H9 (cell line): Measurements from ENCODE around the gene FOXO1. TPM values are rescaled to one million over a fixed set of nuclear protein-coding genes. Genes with fewer than 3 reads are reported as not detected.

Experiments
- DNase-seq: peaks from one replicate; pipeline ENCODE4 v3.0.0-alpha.2; 2017
- H2AFZ ChIP-seq: one replicate; pipeline ENCODE4 v1.6.1; 2013; ENCODE audit warnings: mild to moderate bottlenecking, low read length, control low read depth, moderate library complexity
- H2AK5ac ChIP-seq: 2 replicates; pipeline ENCODE4 v1.6.1; 2013; ENCODE audit warnings: low read length, control low read depth, mixed read lengths; ENCODE audit not compliant: insufficient read length
- H2BK120ac ChIP-seq: one replicate; pipeline ENCODE4 v1.6.1; 2013; ENCODE audit warnings: low read depth, mild to moderate bottlenecking, low read length, control low read depth, inconsistent platforms; ENCODE audit not compliant: poor library complexity, severe bottlenecking
- H2BK12ac ChIP-seq: 2 replicates; pipeline ENCODE4 v1.6.1; 2013; ENCODE audit warnings: low read length, control low read depth, mixed read lengths, low read depth; ENCODE audit not compliant: insufficient read length
- H2BK15ac ChIP-seq: 2 replicates; pipeline ENCODE4 v1.6.1; 2013; ENCODE audit warnings: low read depth, low read length, control low read depth
- H2BK20ac ChIP-seq: one replicate; pipeline ENCODE4 v1.6.1; 2013; ENCODE audit warnings: low read depth, mild to moderate bottlenecking, low read length, control low read depth, inconsistent platforms; ENCODE audit not compliant: poor library complexity, severe bottlenecking
- H2BK5ac ChIP-seq: 2 replicates; pipeline ENCODE4 v1.6.1; 2013; ENCODE audit warnings: low read length, control low read depth, mixed read lengths; ENCODE audit not compliant: insufficient read length
- H3K14ac ChIP-seq: 2 replicates; pipeline ENCODE4 v1.6.1; 2013; ENCODE audit warnings: low read length, control low read depth; ENCODE audit not compliant: insufficient read depth
- H3K18ac ChIP-seq: 2 replicates; pipeline ENCODE4 v1.6.1; 2013; ENCODE audit warnings: low read depth, mild to moderate bottlenecking, mixed read lengths, low read length, control low read depth; ENCODE audit not compliant: insufficient read length
- H3K23ac ChIP-seq: 2 replicates; pipeline ENCODE4 v1.6.1; 2013; ENCODE audit warnings: low read length, control low read depth, mixed read lengths, low read depth; ENCODE audit not compliant: insufficient read length
- H3K23me2 ChIP-seq: 2 replicates; pipeline ENCODE4 v1.6.1; 2013; ENCODE audit warnings: low read depth, mild to moderate bottlenecking, mixed read lengths, low read length, control low read depth; ENCODE audit not compliant: insufficient read length, poor library complexity, severe bottlenecking
- H3K27ac ChIP-seq: 2 replicates; pipeline ENCODE4 v1.5.1; 2013; ENCODE audit warnings: low read length, control low read depth, mixed read lengths, low read depth; ENCODE audit not compliant: insufficient read length
- H3K27me3 ChIP-seq: 2 replicates; pipeline ENCODE4 v1.6.1; 2013; ENCODE audit warnings: low read length, control low read depth, inconsistent platforms; ENCODE audit not compliant: insufficient read depth
- H3K4ac ChIP-seq: 2 replicates; pipeline ENCODE4 v1.6.1; 2013; ENCODE audit warnings: low read depth, mild to moderate bottlenecking, control low read depth, inconsistent platforms, low read length, moderate library complexity
- H3K4me1 ChIP-seq: 2 replicates; pipeline ENCODE4 v1.6.1; 2013; ENCODE audit warnings: low read length, control low read depth, inconsistent platforms; ENCODE audit not compliant: insufficient read depth
- H3K4me2 ChIP-seq: 2 replicates; pipeline ENCODE4 v1.6.1; 2013; ENCODE audit warnings: low read length, control low read depth, mixed read lengths; ENCODE audit not compliant: insufficient read length, insufficient read depth
- H3K56ac ChIP-seq: 2 replicates; pipeline ENCODE4 v1.6.1; 2013; ENCODE audit warnings: low read depth, mild to moderate bottlenecking, mixed read lengths, low read length, control low read depth; ENCODE audit not compliant: insufficient read length
- H3K79me1 ChIP-seq: 2 replicates; pipeline ENCODE4 v1.6.1; 2013; ENCODE audit warnings: low read depth, mild to moderate bottlenecking, moderate library complexity, low read length, control low read depth, inconsistent platforms; ENCODE audit not compliant: insufficient read depth, poor library complexity, severe bottlenecking
- H3K79me2 ChIP-seq: 2 replicates; pipeline ENCODE4 v1.6.1; 2013; ENCODE audit warnings: low read length, control low read depth, inconsistent platforms; ENCODE audit not compliant: insufficient read depth
- H3K9ac ChIP-seq: 2 replicates; pipeline ENCODE4 v1.6.1; 2013; ENCODE audit warnings: low read length, control low read depth, mixed read lengths; ENCODE audit not compliant: insufficient read length; ENCODE audit errors: extremely low read depth
- H3K9me3 ChIP-seq: one replicate; pipeline ENCODE4 v1.6.1; 2013; ENCODE audit warnings: low read depth, low read length, inconsistent platforms; ENCODE audit not compliant: control insufficient read depth
- H3T11ph ChIP-seq: one replicate; pipeline ENCODE4 v1.6.1; 2013; ENCODE audit warnings: mild to moderate bottlenecking, low read length, control low read depth, inconsistent platforms
- H4K20me1 ChIP-seq: one replicate; pipeline ENCODE4 v1.6.1; 2013; ENCODE audit not compliant: control insufficient read depth, insufficient read length, insufficient read depth
- H4K5ac ChIP-seq: 2 replicates; pipeline ENCODE4 v1.6.1; 2013; ENCODE audit warnings: low read depth, mild to moderate bottlenecking, mixed read lengths, low read length, control low read depth; ENCODE audit not compliant: insufficient read length
- H4K8ac ChIP-seq: replicated peaks from 2 replicates; pipeline ENCODE4 v1.6.1; 2013; ENCODE audit warnings: low read length, control low read depth, mixed read lengths, low read depth; ENCODE audit not compliant: insufficient read length
- H4K91ac ChIP-seq: 2 replicates; pipeline ENCODE4 v1.6.1; 2013; ENCODE audit warnings: low read depth, mild to moderate bottlenecking, moderate library complexity, mixed read lengths, low read length, control low read depth; ENCODE audit not compliant: insufficient read length
- H3K27ac Mint-ChIP-seq, 3 experiments: 2 replicates in 2 of 3; 3 replicates in 1 of 3; pipeline ENCODE4 v1.8.0; 2020 to 2021; ENCODE audit warnings: mixed read lengths in 3 of 3, mild to moderate bottlenecking in 1 of 3, moderate library complexity in 1 of 3
- H3K27me3 Mint-ChIP-seq: 2 replicates; pipeline ENCODE4 v1.8.0; 2021; ENCODE audit warnings: low read depth, mild to moderate bottlenecking, moderate library complexity, mixed read lengths
- H3K36me3 Mint-ChIP-seq, 3 experiments: 2 replicates in 2 of 3; 3 replicates in 1 of 3; pipeline ENCODE4 v1.8.0; 2020 to 2021; ENCODE audit warnings: low read depth in 3 of 3, mixed read lengths in 3 of 3; ENCODE audit not compliant: insufficient read depth in 1 of 3
- H3K4me1 Mint-ChIP-seq, 2 experiments: 2 replicates each; pipeline ENCODE4 v1.8.0; 2020; ENCODE audit warnings: mixed read lengths in 2 of 2
- H3K4me3 Mint-ChIP-seq, 2 experiments: 2 replicates in 1 of 2; 3 replicates in 1 of 2; pipeline ENCODE4 v1.8.0; 2020 to 2021; ENCODE audit warnings: mild to moderate bottlenecking in 2 of 2, mixed read lengths in 2 of 2, moderate library complexity in 1 of 2
- H3K9me3 Mint-ChIP-seq, 2 experiments: 2 replicates in 1 of 2; 3 replicates in 1 of 2; pipeline ENCODE4 v1.8.0; 2020; ENCODE audit warnings: mild to moderate bottlenecking in 2 of 2, mixed read lengths in 2 of 2, moderate library complexity in 1 of 2
- CTCF ChIP-seq: fragments of 200-600 bp; sonication (generic); conservative IDR thresholded peaks from 3 replicates; pipeline ENCODE4 v1.8.0; 2021; ENCODE audit warnings: antibody characterized with exemption, mild to moderate bottlenecking
- WGBS: extraction: QIAGEN DNeasy Blood & Tissue Kit; methylation state at CpG from one replicate; pipeline ENCODE4 v1.1.7; 2013; ENCODE audit warnings: missing lambda C conversion rate, low lambda C conversion rate, mixed read lengths; ENCODE audit not compliant: insufficient read length; ENCODE audit errors: extremely low coverage; 5-methylcytosine and 5-hydroxymethylcytosine counted together
- total RNA-seq: library from RNA; stranded (reverse); gene quantifications from 2 replicates; pipeline ENCODE4 v1.2.1, GENCODE V29; 2021

FOXO1 gene
- total RNA-seq, 1 experiment from 2014 or later = 44.6 TPM

GRCh38 chr13:40665126-40666044, 1.1 kb downstream of the FOXO1 start:
- Histone ChIP-seq H3K27ac (no peak overlapping the region), H3K9ac (peak overlapping the region; percentile 81), H3K18ac (peak overlapping the region; percentile 44), H3K4me1 (peaks cover 4% of the 10 kb centered on the region; the same call in 1 of the 2 replicates), H3K14ac (peak overlapping the region; percentile 76), H2BK5ac (no peak overlapping the region), H3T11ph (no peak overlapping the region), H3K79me2 (peaks cover 31% of the 10 kb centered on the region; the same call in 1 of the 2 replicates), H2BK120ac (no peak overlapping the region), H3K4me2 (peak overlapping the region; percentile 79), H3K79me1 (no peaks in the 10 kb centered on the region), H2BK12ac (no peak overlapping the region), H4K20me1 (no peaks in the 10 kb centered on the region), H3K4ac (no peak overlapping the region), H3K9me3 (no peaks in the 10 kb centered on the region), H3K56ac (no peak overlapping the region), H2BK15ac (no peak overlapping the region), H2AK5ac (no peak overlapping the region), H4K5ac (no peak overlapping the region), H4K91ac (no peak overlapping the region), H3K23ac (no peak overlapping the region), H3K23me2 (peaks cover 25% of the 10 kb centered on the region), H2BK20ac (no peak overlapping the region), H2AFZ (no peak overlapping the region), H4K8ac (no peak overlapping the region), H3K27me3 (no peaks in the 10 kb centered on the region)
- no peak for DNase-seq
- Mint-ChIP-seq H3K27ac (peak overlapping the region in 2 of 3 experiments; percentile 79 to 89; a peak in 4 of 7 replicates), H3K4me3 (peak overlapping the region; percentile 91 to 97), H3K27me3 (no peaks in the 10 kb centered on the region), H3K4me1 (peaks cover 47 to 56% of the 10 kb centered on the region in 2 experiments), H3K36me3 (peaks cover 0 to 10% (median 8%) of the 10 kb centered on the region in 3 experiments; a peak in 4 of 7 replicates), H3K9me3 (no peaks in the 10 kb centered on the region; a peak in 1 of 5 replicates)
- no peak for TF ChIP-seq CTCF
- WGBS = no CpG with 5 or more reads among the region's 117 CpGs
